ENCODE measurements around the gene ANKRD39.

Gene ANKRD39

GRCh38 chr2:96844405-96844808 lies 13.4 kb downstream of the ANKRD39 start:
- ChIA-PET POLR2A (no interaction called here), CTCF (no interaction called here)

GRCh38 chr2:96843538-96844268 lies 14.1 kb downstream of the ANKRD39 start, which contains the start of gene ANKRD23:
Gene ANKRD23, minus strand, starts transcription at chr2:96844021. Its CDS starts 29 bp downstream, at chr2:96843992.
- ChIA-PET POLR2A (no interaction called here), CTCF (interaction anchor here (1.1 kb wide), 1 partner anchor 25 kb away, joined by 3 read pairs; no protein-coding TSS in a partner anchor)
- TF ChIP-seq FOXK2 (IDR thresholded peaks at IDR 0.05) = no peak
- TF ChIP-seq TARDBP (IDR thresholded peaks at IDR 0.05) = no peak
- no peak for TF ChIP-seq HDGF (IDR thresholded peaks at IDR 0.05; ENCODE audit: borderline replicate concordance)
- TF ChIP-seq BHLHE40 (IDR thresholded peaks at IDR 0.05; ENCODE audit: borderline replicate concordance) = no peak
- no peak for TF ChIP-seq FOXA1 (IDR thresholded peaks at IDR 0.05)
- TF ChIP-seq SUZ12 (IDR thresholded peaks at IDR 0.05) = no peak
- no peak for TF ChIP-seq CTBP1 (IDR thresholded peaks at IDR 0.05; ENCODE audit: borderline replicate concordance)
- no peak for TF ChIP-seq L3MBTL2 (conservative IDR thresholded peaks at IDR 0.05)
- TF ChIP-seq PKNOX1 (IDR thresholded peaks at IDR 0.05) = no peak
- no peak for TF ChIP-seq FOXM1 (IDR thresholded peaks at IDR 0.05; ENCODE audit: borderline replicate concordance)
- no peak for TF ChIP-seq ELF4 (IDR thresholded peaks at IDR 0.05)
- TF ChIP-seq ZNF384 (IDR thresholded peaks at IDR 0.05) = no peak
- no peak for TF ChIP-seq NFRKB (IDR thresholded peaks at IDR 0.05)
- DNase-seq (ENCODE audit: extremely low spot score) = no peak

More at GRCh38 chr2:96844405-96844808, 13.4 kb downstream of the ANKRD39 start:
- TF ChIP-seq FOXA1 (IDR thresholded peaks at IDR 0.05) (no peak), HDGF (IDR thresholded peaks at IDR 0.05; ENCODE audit: borderline replicate concordance) (no peak), L3MBTL2 (conservative IDR thresholded peaks at IDR 0.05) (no peak), SUZ12 (IDR thresholded peaks at IDR 0.05) (no peak), ELF4 (IDR thresholded peaks at IDR 0.05) (no peak), FOXK2 (IDR thresholded peaks at IDR 0.05) (no peak), NFRKB (IDR thresholded peaks at IDR 0.05) (no peak), BHLHE40 (IDR thresholded peaks at IDR 0.05; ENCODE audit: borderline replicate concordance) (no peak), LEF1 (IDR thresholded peaks at IDR 0.05; ENCODE audit: borderline replicate concordance) (no peak), FOXM1 (IDR thresholded peaks at IDR 0.05; ENCODE audit: borderline replicate concordance) (no peak), CTBP1 (IDR thresholded peaks at IDR 0.05; ENCODE audit: borderline replicate concordance) (no peak), PKNOX1 (IDR thresholded peaks at IDR 0.05) (no peak), SP1 (IDR thresholded peaks at IDR 0.05) (no peak), ARNT (IDR thresholded peaks at IDR 0.05) (no peak), ZNF384 (IDR thresholded peaks at IDR 0.05) (no peak), TARDBP (IDR thresholded peaks at IDR 0.05) (no peak)
- no peak for DNase-seq (ENCODE audit: extremely low spot score)

GRCh38 chr2:96842600-96842999 lies 15.2 kb downstream of the ANKRD39 start:
- TF ChIP-seq CTBP1 (IDR thresholded peaks at IDR 0.05; ENCODE audit: borderline replicate concordance) = no peak
- no peak for TF ChIP-seq LEF1 (IDR thresholded peaks at IDR 0.05; ENCODE audit: borderline replicate concordance)
- no peak for TF ChIP-seq PKNOX1 (IDR thresholded peaks at IDR 0.05)
- no peak for TF ChIP-seq NFRKB (IDR thresholded peaks at IDR 0.05)
- TF ChIP-seq HDGF (IDR thresholded peaks at IDR 0.05; ENCODE audit: borderline replicate concordance) = no peak
- TF ChIP-seq FOXM1 (IDR thresholded peaks at IDR 0.05; ENCODE audit: borderline replicate concordance) = no peak
- TF ChIP-seq FOXK2 (IDR thresholded peaks at IDR 0.05) = no peak
- TF ChIP-seq SUZ12 (IDR thresholded peaks at IDR 0.05) = no peak
- no peak for TF ChIP-seq ELF4 (IDR thresholded peaks at IDR 0.05)
- no peak for TF ChIP-seq L3MBTL2 (conservative IDR thresholded peaks at IDR 0.05)
- TF ChIP-seq SP1 (IDR thresholded peaks at IDR 0.05) = no peak
- TF ChIP-seq ZNF384 (IDR thresholded peaks at IDR 0.05) = no peak
- no peak for TF ChIP-seq ARNT (IDR thresholded peaks at IDR 0.05)
- no peak for TF ChIP-seq TARDBP (IDR thresholded peaks at IDR 0.05)
- TF ChIP-seq BHLHE40 (IDR thresholded peaks at IDR 0.05; ENCODE audit: borderline replicate concordance) = no peak
- no peak for TF ChIP-seq FOXA1 (IDR thresholded peaks at IDR 0.05)
- DNase-seq (ENCODE audit: extremely low spot score) = no peak
- ChIA-PET POLR2A (interaction anchor here (1.1 to 1.6 kb wide), 3 partner anchors 15 to 26 kb away, joined by 3 to 10 read pairs (median 3); partner anchors contain the start of genes ANKRD39 and CNNM3), CTCF (interaction anchor here (0.6 to 1.1 kb wide), 2 partner anchors 26 to 1276 kb away, joined by 3 read pairs; no protein-coding TSS in a partner anchor)

GRCh38 chr2:96841701-96842495 lies 15.9 kb downstream of the ANKRD39 start:
- CTCF ChIA-PET = interaction anchor here (0.6 kb wide), 2 partner anchors 29 to 1276 kb away, joined by 3 to 5 read pairs; no protein-coding TSS in a partner anchor
- no peak for TF ChIP-seq ZNF384 (IDR thresholded peaks at IDR 0.05)
- TF ChIP-seq ARNT (IDR thresholded peaks at IDR 0.05) = no peak
- TF ChIP-seq FOXA1 (IDR thresholded peaks at IDR 0.05) = no peak
- no peak for TF ChIP-seq HDGF (IDR thresholded peaks at IDR 0.05; ENCODE audit: borderline replicate concordance)
- TF ChIP-seq SP1 (IDR thresholded peaks at IDR 0.05) = no peak
- TF ChIP-seq TARDBP (IDR thresholded peaks at IDR 0.05) = no peak
- TF ChIP-seq FOXK2 (IDR thresholded peaks at IDR 0.05) = no peak
- TF ChIP-seq CTBP1 (IDR thresholded peaks at IDR 0.05; ENCODE audit: borderline replicate concordance) = no peak
- TF ChIP-seq L3MBTL2 (conservative IDR thresholded peaks at IDR 0.05) = no peak
- TF ChIP-seq LEF1 (IDR thresholded peaks at IDR 0.05; ENCODE audit: borderline replicate concordance) = no peak
- TF ChIP-seq SUZ12 (IDR thresholded peaks at IDR 0.05) = no peak
- DNase-seq (ENCODE audit: extremely low spot score) = no peak
- POLR2A ChIA-PET = interaction anchor here (1.1 to 1.6 kb wide), 3 partner anchors 16 to 26 kb away, joined by 3 to 10 read pairs (median 3); partner anchors contain the start of genes ANKRD39 and CNNM3
